ENCODE measurements around the gene ACSS3. TPM values are rescaled to one million over a fixed set of nuclear protein-coding genes. Genes with fewer than 3 reads are reported as not detected.

Gene ACSS3
- polyA plus RNA-seq, 1 of the 3 experiments (the other 2 are of a cell fraction), result 0.02 TPM

DNA sequence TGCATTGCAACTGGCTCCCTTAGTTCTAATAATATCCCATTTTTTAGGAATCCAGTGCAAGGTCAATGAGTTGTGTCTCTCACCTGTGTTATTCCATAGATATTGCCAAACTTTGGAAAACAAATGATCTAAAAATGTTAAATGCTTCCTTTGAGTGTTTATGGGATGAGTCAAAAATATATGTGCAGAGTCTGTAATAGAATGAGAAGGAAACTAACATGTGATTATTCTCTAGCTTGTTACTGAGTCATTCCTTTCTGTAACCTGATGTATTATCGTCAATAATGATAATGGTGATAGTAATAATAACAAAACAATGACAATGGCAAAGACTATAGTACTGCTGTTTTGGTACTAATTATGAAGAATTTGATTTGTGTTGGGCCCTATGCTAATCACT, 11.5 kb downstream of the ACSS3 start:
- Histone ChIP-seq H3K9me3 (no peaks in the 10 kb centered on the region), H3K4me3 (ENCODE audit: low read depth in 2 of 2, low read length in 1 of 2) (no peak overlapping the region), H3K4me2 (no peak overlapping the region), H4K20me1 (ENCODE audit: insufficient read depth) (no peaks in the 10 kb centered on the region), H3K79me2 (ENCODE audit: insufficient read depth) (no peaks in the 10 kb centered on the region), H3K9ac (no peak overlapping the region), H3K9me2 (no peaks in the 10 kb centered on the region), H3K27me3 (ENCODE audit: insufficient read depth) (no peaks in the 10 kb centered on the region), H3K4me1 (ENCODE audit: control insufficient read depth in 1 of 2, insufficient read depth in 2 of 2, low read depth in 1 of 2, low read length in 1 of 2) (no peaks in the 10 kb centered on the region), H3K36me3 (replicated peaks in 1 of 2; ENCODE audit: control insufficient read depth in 1 of 2, insufficient read depth in 2 of 2, low read length in 1 of 2) (no peaks in the 10 kb centered on the region), H3K27ac (ENCODE audit: low read depth in 2 of 2, low read length in 1 of 2) (no peak overlapping the region), H2AFZ (ENCODE audit: low read depth) (no peak overlapping the region), H3F3A (replicated peaks; ENCODE audit: insufficient read depth) (no peaks in the 10 kb centered on the region)
- TF ChIP-seq TAF1 (IDR thresholded peaks at IDR 0.05; ENCODE audit: borderline replicate concordance, low read depth, low read length) (no peak), FOXM1 (IDR thresholded peaks at IDR 0.05; ENCODE audit: low read depth) (no peak), JUND (IDR thresholded peaks at IDR 0.05) (no peak), POLR2AphosphoS5 (IDR thresholded peaks at IDR 0.05; ENCODE audit: low read depth, low read length) (no peak), EZH2phosphoT487 (IDR thresholded peaks at IDR 0.05; ENCODE audit: borderline replicate concordance, low read depth) (no peak)
- TF ChIP-seq, protein P1, sequence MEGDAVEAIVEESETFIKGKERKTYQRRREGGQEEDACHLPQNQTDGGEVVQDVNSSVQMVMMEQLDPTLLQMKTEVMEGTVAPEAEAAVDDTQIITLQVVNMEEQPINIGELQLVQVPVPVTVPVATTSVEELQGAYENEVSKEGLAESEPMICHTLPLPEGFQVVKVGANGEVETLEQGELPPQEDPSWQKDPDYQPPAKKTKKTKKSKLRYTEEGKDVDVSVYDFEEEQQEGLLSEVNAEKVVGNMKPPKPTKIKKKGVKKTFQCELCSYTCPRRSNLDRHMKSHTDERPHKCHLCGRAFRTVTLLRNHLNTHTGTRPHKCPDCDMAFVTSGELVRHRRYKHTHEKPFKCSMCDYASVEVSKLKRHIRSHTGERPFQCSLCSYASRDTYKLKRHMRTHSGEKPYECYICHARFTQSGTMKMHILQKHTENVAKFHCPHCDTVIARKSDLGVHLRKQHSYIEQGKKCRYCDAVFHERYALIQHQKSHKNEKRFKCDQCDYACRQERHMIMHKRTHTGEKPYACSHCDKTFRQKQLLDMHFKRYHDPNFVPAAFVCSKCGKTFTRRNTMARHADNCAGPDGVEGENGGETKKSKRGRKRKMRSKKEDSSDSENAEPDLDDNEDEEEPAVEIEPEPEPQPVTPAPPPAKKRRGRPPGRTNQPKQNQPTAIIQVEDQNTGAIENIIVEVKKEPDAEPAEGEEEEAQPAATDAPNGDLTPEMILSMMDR (IDR thresholded peaks at IDR 0.05), result no peak
- ChIA-PET POLR2A (no interaction called here), CTCF (no interaction called here)
- DNase-seq, result no peak
- 0% methylated on average over 1 of the region's 1 CpG for WGBS (ENCODE audit: low lambda C conversion rate)

DNA sequence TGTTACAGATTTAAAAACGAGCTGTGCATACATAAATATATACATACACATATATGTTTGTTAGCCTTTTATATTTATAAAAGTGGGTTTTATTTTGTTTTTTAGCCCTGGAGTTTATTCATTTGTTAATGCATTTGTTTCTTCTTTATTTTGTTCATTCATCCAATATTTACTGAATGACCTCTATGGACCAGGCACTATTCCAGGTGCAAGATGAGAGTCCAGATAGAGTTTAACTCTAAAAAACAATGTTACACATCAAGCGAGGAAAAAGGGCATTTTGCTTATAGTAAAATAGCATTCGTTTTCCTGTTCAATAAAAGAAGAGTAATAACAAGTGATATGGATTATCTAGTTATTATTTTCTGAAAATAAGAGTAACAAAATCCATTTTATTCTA, 14.2 kb downstream of the ACSS3 start:
- DNase-seq, result no peak
- no peaks in the 10 kb centered on the region for H3K27me3 ChIP-seq (ENCODE audit: insufficient read depth)
- H3K9me3 ChIP-seq, result no peaks in the 10 kb centered on the region
- H4K20me1 ChIP-seq (ENCODE audit: insufficient read depth), result no peaks in the 10 kb centered on the region
- POLR2A ChIA-PET, result no interaction called here
- no peak overlapping the region for H3K4me3 ChIP-seq (ENCODE audit: low read depth in 2 of 2, low read length in 1 of 2)
- H3K79me2 ChIP-seq (ENCODE audit: insufficient read depth), result no peaks in the 10 kb centered on the region
- H3K4me2 ChIP-seq, result no peak overlapping the region
- no peaks in the 10 kb centered on the region for H3K4me1 ChIP-seq (ENCODE audit: control insufficient read depth in 1 of 2, insufficient read depth in 2 of 2, low read depth in 1 of 2, low read length in 1 of 2)
- TF ChIP-seq SIN3A (IDR thresholded peaks at IDR 0.05; ENCODE audit: borderline replicate concordance, low read depth, low read length) (no peak), FOXM1 (IDR thresholded peaks at IDR 0.05; ENCODE audit: low read depth) (no peak), GATA2 (CRISPR knock-in tag; IDR thresholded peaks at IDR 0.05) (no peak), POLR2AphosphoS5 (IDR thresholded peaks at IDR 0.05; ENCODE audit: low read depth, low read length) (no peak), RFX5 (IDR thresholded peaks at IDR 0.05; ENCODE audit: low read length) (no peak), EZH2phosphoT487 (IDR thresholded peaks at IDR 0.05; ENCODE audit: borderline replicate concordance, low read depth) (no peak), RAD21 (IDR thresholded peaks at IDR 0.05; ENCODE audit: low read length) (no peak)
- H3K27ac ChIP-seq (ENCODE audit: low read depth in 2 of 2, low read length in 1 of 2), result no peak overlapping the region
- no peak overlapping the region for H2AFZ ChIP-seq (ENCODE audit: low read depth)
- H3K9ac ChIP-seq, result no peak overlapping the region
- CTCF ChIA-PET, result no interaction called here
- no peaks in the 10 kb centered on the region for H3F3A ChIP-seq (replicated peaks; ENCODE audit: insufficient read depth)
- WGBS (ENCODE audit: low lambda C conversion rate), result 4% methylated on average over 3 of the region's 3 CpGs
- H3K36me3 ChIP-seq (replicated peaks in 1 of 2; ENCODE audit: control insufficient read depth in 1 of 2, insufficient read depth in 2 of 2, low read length in 1 of 2), result no peaks in the 10 kb centered on the region
- H3K9me2 ChIP-seq, result no peaks in the 10 kb centered on the region
